Loucy (cell line): ENCODE data around the gene GLMN.
A peak's percentile ranks its signal among the peaks of the same experiment; 100 is the strongest.

ENCODE experiments used
- H2AFZ ChIP-seq: fragments of 200-600 bp; sonication (generic); 2 replicates; pipeline ENCODE4 v1.6.0; 2016; ENCODE audit warnings: antibody characterized with exemption, mild to moderate bottlenecking, low read length, moderate library complexity
- H3F3A ChIP-seq: fragments of 200-600 bp; 2 replicates; pipeline ENCODE4 v1.6.0; 2016; ENCODE audit warnings: antibody characterized with exemption, low read depth, mild to moderate bottlenecking
- H3K27me3 ChIP-seq: fragments of 200-600 bp; sonication (generic); 2 replicates; pipeline ENCODE4 v1.6.1; 2014; ENCODE audit warnings: low read length, mild to moderate bottlenecking; ENCODE audit not compliant: insufficient read depth, poor library complexity, severe bottlenecking
- H3K36me3 ChIP-seq: fragments of 200-600 bp; sonication (generic); 2 replicates; pipeline ENCODE4 v1.6.1; 2016; ENCODE audit warnings: low read length; ENCODE audit not compliant: insufficient read depth
- H3K4me1 ChIP-seq: fragments of 200-600 bp; sonication (generic); 2 replicates; pipeline ENCODE4 v1.5.1; 2014; ENCODE audit warnings: low read length, mild to moderate bottlenecking; ENCODE audit not compliant: insufficient read depth, poor library complexity, severe bottlenecking
- H3K4me2 ChIP-seq: fragments of 200-600 bp; sonication (generic); 2 replicates; pipeline ENCODE4 v1.6.0; 2014; ENCODE audit warnings: antibody characterized with exemption, low read length, low read depth, mild to moderate bottlenecking; ENCODE audit not compliant: poor library complexity, severe bottlenecking
- H3K4me3 ChIP-seq: fragments of 200-600 bp; sonication (generic); 2 replicates; pipeline ENCODE4 v1.5.1; 2014; ENCODE audit warnings: low read length, mild to moderate bottlenecking, mixed read lengths; ENCODE audit not compliant: poor library complexity, severe bottlenecking
- H3K79me2 ChIP-seq: fragments of 200-600 bp; sonication (generic); 2 replicates; pipeline ENCODE4 v1.6.1; 2014; ENCODE audit warnings: low read length; ENCODE audit not compliant: insufficient read depth
- H3K9ac ChIP-seq: fragments of 200-600 bp; sonication (generic); 2 replicates; pipeline ENCODE4 v1.6.0; 2014; ENCODE audit warnings: mild to moderate bottlenecking, low read depth, low read length, moderate library complexity; ENCODE audit not compliant: poor library complexity, severe bottlenecking
- H3K9me2 ChIP-seq: fragments of 200-600 bp; sonication (generic); replicated peaks from 2 replicates; pipeline ENCODE4 v1.6.1; 2016; ENCODE audit warnings: low read depth, low read length, mixed read lengths
- H3K9me3 ChIP-seq: fragments of 200-600 bp; sonication (generic); 2 replicates; pipeline ENCODE4 v1.6.1; 2014; ENCODE audit warnings: mild to moderate bottlenecking, antibody characterized with exemption, low read length, low read depth; ENCODE audit not compliant: insufficient read depth
- H4K20me1 ChIP-seq: fragments of 200-600 bp; sonication (generic); 2 replicates; pipeline ENCODE4 v1.6.0; 2014; ENCODE audit warnings: antibody characterized with exemption, low read length, mild to moderate bottlenecking; ENCODE audit not compliant: insufficient read depth, poor library complexity, severe bottlenecking
- EZH2phosphoT487 ChIP-seq: fragments of 200-600 bp; IDR thresholded peaks from 2 replicates; pipeline ENCODE4 v1.6.1; 2018; ENCODE audit warnings: antibody characterized with exemption, mild to moderate bottlenecking, moderate library complexity, borderline replicate concordance
- TF ChIP-seq, protein P1 (sequence below): fragments of 200-600 bp; sonication (generic); conservative IDR thresholded peaks from 2 replicates; pipeline ENCODE4 v1.5.1; 2014; ENCODE audit warnings: mild to moderate bottlenecking, antibody characterized with exemption, low read length

GLMN gene

DNA sequence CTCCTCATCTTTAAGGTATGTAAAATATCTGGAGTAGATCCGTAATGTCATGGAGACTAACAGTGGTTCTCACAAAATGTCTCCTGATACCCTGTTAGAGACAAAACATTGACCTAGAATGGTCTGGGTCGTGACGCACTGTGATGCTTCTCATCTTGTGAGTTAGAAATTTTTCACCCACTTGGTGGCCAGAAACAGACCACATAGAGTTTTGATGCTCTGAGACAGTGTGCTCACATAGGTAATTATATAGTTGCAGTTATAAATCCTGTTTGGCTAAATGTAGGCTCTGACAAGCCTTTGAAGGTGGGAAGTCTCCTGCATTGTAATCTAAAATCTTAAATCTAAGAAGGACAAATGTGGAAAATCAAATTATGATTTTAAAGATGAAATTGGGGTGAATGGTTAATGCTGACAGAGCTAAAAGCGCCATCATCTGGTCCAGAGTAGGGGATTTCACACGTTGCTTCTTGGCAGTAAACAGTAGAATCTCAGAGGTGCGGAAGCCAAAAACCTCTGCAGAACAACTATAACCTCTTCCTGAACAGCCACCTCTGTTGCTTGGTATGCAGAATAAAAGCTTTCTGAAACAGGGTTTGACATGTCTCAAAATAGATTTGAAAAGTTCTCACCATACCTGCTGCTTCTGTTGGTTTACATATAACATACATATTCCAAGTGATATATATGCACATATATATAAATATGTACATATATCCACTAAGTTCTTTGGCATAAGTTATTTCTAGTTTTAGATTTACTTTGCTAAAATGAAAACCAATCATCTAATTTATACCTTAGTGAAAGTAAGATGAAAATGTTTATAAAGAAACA lies 17.2 kb upstream of the GLMN start:
- Histone ChIP-seq H2AFZ (no peak overlapping the region), H3K79me2 (no peaks in the 10 kb centered on the region), H3K4me1 (peaks cover 35% of the 10 kb centered on the region), H3F3A (0 out of 2 replicates have a peak, but pooled peaks cover 2% of the 10 kb centered on the region), H3K36me3 (peaks cover 4% of the 10 kb centered on the region; the same call in 1 of the 2 replicates), H3K4me3 (no peak overlapping the region), H3K9me2 (no peaks in the 10 kb centered on the region), H3K9me3 (no peaks in the 10 kb centered on the region), H4K20me1 (peaks cover 7% of the 10 kb centered on the region), H3K27me3 (no peaks in the 10 kb centered on the region), H3K4me2 (no peak overlapping the region), H3K9ac (no peak overlapping the region)
- no peak for TF ChIP-seq EZH2phosphoT487
- TF ChIP-seq, protein P1, sequence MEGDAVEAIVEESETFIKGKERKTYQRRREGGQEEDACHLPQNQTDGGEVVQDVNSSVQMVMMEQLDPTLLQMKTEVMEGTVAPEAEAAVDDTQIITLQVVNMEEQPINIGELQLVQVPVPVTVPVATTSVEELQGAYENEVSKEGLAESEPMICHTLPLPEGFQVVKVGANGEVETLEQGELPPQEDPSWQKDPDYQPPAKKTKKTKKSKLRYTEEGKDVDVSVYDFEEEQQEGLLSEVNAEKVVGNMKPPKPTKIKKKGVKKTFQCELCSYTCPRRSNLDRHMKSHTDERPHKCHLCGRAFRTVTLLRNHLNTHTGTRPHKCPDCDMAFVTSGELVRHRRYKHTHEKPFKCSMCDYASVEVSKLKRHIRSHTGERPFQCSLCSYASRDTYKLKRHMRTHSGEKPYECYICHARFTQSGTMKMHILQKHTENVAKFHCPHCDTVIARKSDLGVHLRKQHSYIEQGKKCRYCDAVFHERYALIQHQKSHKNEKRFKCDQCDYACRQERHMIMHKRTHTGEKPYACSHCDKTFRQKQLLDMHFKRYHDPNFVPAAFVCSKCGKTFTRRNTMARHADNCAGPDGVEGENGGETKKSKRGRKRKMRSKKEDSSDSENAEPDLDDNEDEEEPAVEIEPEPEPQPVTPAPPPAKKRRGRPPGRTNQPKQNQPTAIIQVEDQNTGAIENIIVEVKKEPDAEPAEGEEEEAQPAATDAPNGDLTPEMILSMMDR = peak; percentile 47; the same call in 1 of the 2 replicates

DNA sequence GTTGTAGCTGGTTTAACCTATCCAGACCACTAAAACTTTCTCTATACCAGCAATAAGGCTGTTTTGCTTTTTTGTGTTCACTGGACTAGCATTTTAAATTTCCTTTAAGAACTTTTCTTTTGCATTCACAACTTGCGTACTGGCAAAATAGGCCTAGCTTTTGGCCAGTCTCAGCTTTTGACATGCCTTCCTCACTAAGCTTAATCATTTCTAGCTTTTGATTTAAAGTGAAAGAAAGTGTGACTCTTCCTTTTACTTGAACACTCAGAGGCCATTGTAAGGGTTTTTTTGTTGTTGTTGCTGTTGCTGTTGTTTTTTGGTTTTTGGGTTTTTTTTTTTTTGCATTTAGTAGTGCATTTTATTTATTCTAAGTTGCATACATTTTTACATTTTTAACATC lies 15.2 kb upstream of the GLMN start:
- H3K4me3 ChIP-seq = no peak overlapping the region
- no peak overlapping the region for H2AFZ ChIP-seq
- no peaks in the 10 kb centered on the region for H3K79me2 ChIP-seq
- H3K9me3 ChIP-seq = no peaks in the 10 kb centered on the region
- H4K20me1 ChIP-seq = peaks cover 7% of the 10 kb centered on the region
- 0 out of 2 replicates have a peak, but pooled peaks cover 2% of the 10 kb centered on the region for H3F3A ChIP-seq
- TF ChIP-seq, protein P1 = no peak
- no peak for TF ChIP-seq EZH2phosphoT487
- H3K9me2 ChIP-seq = no peaks in the 10 kb centered on the region
- H3K4me1 ChIP-seq = peaks cover 35% of the 10 kb centered on the region
- no peak overlapping the region for H3K4me2 ChIP-seq
- no peaks in the 10 kb centered on the region for H3K27me3 ChIP-seq
- H3K9ac ChIP-seq = no peak overlapping the region
- no peaks in the 10 kb centered on the region for H3K36me3 ChIP-seq

GRCh38 chr1:92310185-92310597 lies 11.4 kb upstream of the GLMN start:
- no peak overlapping the region for H3K4me3 ChIP-seq
- H3K27me3 ChIP-seq = no peaks in the 10 kb centered on the region
- H3K4me1 ChIP-seq = peaks cover 5% of the 10 kb centered on the region
- H3K79me2 ChIP-seq = no peaks in the 10 kb centered on the region
- no peaks in the 10 kb centered on the region for H3K9me2 ChIP-seq
- no peak overlapping the region for H3K9ac ChIP-seq
- H4K20me1 ChIP-seq = no peaks in the 10 kb centered on the region
- no peaks in the 10 kb centered on the region for H3K9me3 ChIP-seq
- H3K4me2 ChIP-seq = no peak overlapping the region
- no peaks in the 10 kb centered on the region for H3F3A ChIP-seq
- TF ChIP-seq EZH2phosphoT487 = no peak
- TF ChIP-seq, protein P1 = peak; percentile 84
- H3K36me3 ChIP-seq = peaks cover 10% of the 10 kb centered on the region; the same call in 1 of the 2 replicates
- H2AFZ ChIP-seq = no peak overlapping the region
